HepG2 (cell line): ENCODE results near the gene GAS2L2. TPM values are rescaled to one million over a fixed set of nuclear protein-coding genes. Genes with fewer than 3 reads are reported as not detected.

Source experiments
- HMGA1 ChIP-seq: sonication (generic); formaldehyde crosslinking; conservative IDR thresholded peaks from 2 replicates; pipeline ENCODE4 v1.4.0; 2020; ENCODE audit warnings: missing genetic modification reagents
- NR3C1 ChIP-seq: sonication (generic); formaldehyde crosslinking; IDR thresholded peaks from 2 replicates; pipeline ENCODE4 v1.4.0; 2020; ENCODE audit warnings: missing genetic modification reagents
- RFXANK ChIP-seq: IDR thresholded peaks from 2 replicates; pipeline ENCODE4 v1.6.1; 2016
- ZNF331 ChIP-seq: sonication (generic); formaldehyde crosslinking; IDR thresholded peaks from 2 replicates; pipeline ENCODE4 v1.4.0; 2020; ENCODE audit warnings: missing genetic modification reagents
- ZNF333 ChIP-seq: sonication (generic); formaldehyde crosslinking; IDR thresholded peaks from 2 replicates; pipeline ENCODE4 v1.4.0; 2020; ENCODE audit warnings: mild to moderate bottlenecking, missing genetic modification reagents, borderline replicate concordance
- ZNF382 ChIP-seq: sonication (generic); formaldehyde crosslinking; IDR thresholded peaks from 2 replicates; pipeline ENCODE4 v1.5.0; 2020; ENCODE audit warnings: missing genetic modification reagents, mild to moderate bottlenecking, borderline replicate concordance
- ZNF432 ChIP-seq: sonication (generic); formaldehyde crosslinking; IDR thresholded peaks from 2 replicates; pipeline ENCODE4 v1.5.0; 2020; ENCODE audit warnings: missing genetic modification reagents, mild to moderate bottlenecking, borderline replicate concordance
- ZNF605 ChIP-seq: sonication (generic); formaldehyde crosslinking; IDR thresholded peaks from 2 replicates; pipeline ENCODE4 v1.8.0; 2022; ENCODE audit warnings: mild to moderate bottlenecking, missing genetic modification reagents
- ZNF720 ChIP-seq: sonication (generic); formaldehyde crosslinking; IDR thresholded peaks from 2 replicates; pipeline ENCODE4 v1.4.0; 2020; ENCODE audit warnings: missing genetic modification reagents
- ZNF883 ChIP-seq: sonication (generic); formaldehyde crosslinking; IDR thresholded peaks from 2 replicates; pipeline ENCODE4 v1.5.1; 2020; ENCODE audit warnings: mild to moderate bottlenecking, missing genetic modification reagents; ENCODE audit errors: not compliant biosample characterization
- polyA plus RNA-seq, 8 experiments: library from polyadenylated mRNA; depleted of rRNA in 3 of 8; stranded (reverse) in 7 of 8; unstranded in 1 of 8; fragments of >200 nt; fragmentation: Illumina TruSeq in 4 of 8; extraction: Trizol in 4 of 8; gene quantifications; 2 replicates each; pipeline versions ENCODE4 v1.2.1 to v1.2.3, GENCODE V29; 2011 to 2016; ENCODE audit warnings: low read depth in 4 of 8, missing spikeins in 1 of 8, mixed read lengths in 1 of 8; ENCODE audit not compliant: insufficient read depth in 1 of 8
- total RNA-seq, 5 experiments: library from RNA; depleted of rRNA; stranded (reverse); fragments of >200 nt; fragmentation: Illumina TruSeq; extraction: Trizol; gene quantifications; 2 replicates each; pipeline ENCODE4 v1.2.3, GENCODE V29; 2016; ENCODE audit warnings: low read depth in 1 of 5
- TF ChIP-seq, protein P1 (sequence below): IDR thresholded peaks from 2 replicates; pipeline ENCODE4 v1.6.1; 2016; ENCODE audit warnings: missing biosample characterization, missing genetic modification reagents, low read depth
- TF ChIP-seq, protein P2 (sequence below): sonication (generic); formaldehyde crosslinking; IDR thresholded peaks from 2 replicates; pipeline ENCODE4 v1.5.0; 2020; ENCODE audit warnings: mild to moderate bottlenecking, missing genetic modification reagents, moderate library complexity
- TF ChIP-seq, protein P3 (sequence below), 2 experiments: sonication (generic) in 1 of 2; formaldehyde crosslinking in 1 of 2; IDR thresholded peaks; 2 replicates each; pipeline versions ENCODE4 v1.5.1 to v1.6.1; 2011 to 2020; ENCODE audit warnings: borderline replicate concordance in 1 of 2, low read depth in 1 of 2, low read length in 1 of 2, mild to moderate bottlenecking in 1 of 2, missing genetic modification reagents in 1 of 2, moderate library complexity in 1 of 2
- TF ChIP-seq, protein P4 (sequence below): sonication (generic); formaldehyde crosslinking; IDR thresholded peaks from 2 replicates; pipeline ENCODE4 v1.4.0; 2020; ENCODE audit warnings: missing genetic modification reagents, mild to moderate bottlenecking, borderline replicate concordance
- TF ChIP-seq, protein P5 (sequence below): sonication (generic); formaldehyde crosslinking; IDR thresholded peaks from 2 replicates; pipeline ENCODE4 v1.8.1; 2023; ENCODE audit warnings: missing genetic modification reagents, inconsistent platforms, borderline replicate concordance

The GAS2L2 gene
- total and polyA plus RNA-seq, 2 of the 13 experiments (the other 11 are each of a cell fraction or from before 2014, with no cell fraction given), result not detected

DNA sequence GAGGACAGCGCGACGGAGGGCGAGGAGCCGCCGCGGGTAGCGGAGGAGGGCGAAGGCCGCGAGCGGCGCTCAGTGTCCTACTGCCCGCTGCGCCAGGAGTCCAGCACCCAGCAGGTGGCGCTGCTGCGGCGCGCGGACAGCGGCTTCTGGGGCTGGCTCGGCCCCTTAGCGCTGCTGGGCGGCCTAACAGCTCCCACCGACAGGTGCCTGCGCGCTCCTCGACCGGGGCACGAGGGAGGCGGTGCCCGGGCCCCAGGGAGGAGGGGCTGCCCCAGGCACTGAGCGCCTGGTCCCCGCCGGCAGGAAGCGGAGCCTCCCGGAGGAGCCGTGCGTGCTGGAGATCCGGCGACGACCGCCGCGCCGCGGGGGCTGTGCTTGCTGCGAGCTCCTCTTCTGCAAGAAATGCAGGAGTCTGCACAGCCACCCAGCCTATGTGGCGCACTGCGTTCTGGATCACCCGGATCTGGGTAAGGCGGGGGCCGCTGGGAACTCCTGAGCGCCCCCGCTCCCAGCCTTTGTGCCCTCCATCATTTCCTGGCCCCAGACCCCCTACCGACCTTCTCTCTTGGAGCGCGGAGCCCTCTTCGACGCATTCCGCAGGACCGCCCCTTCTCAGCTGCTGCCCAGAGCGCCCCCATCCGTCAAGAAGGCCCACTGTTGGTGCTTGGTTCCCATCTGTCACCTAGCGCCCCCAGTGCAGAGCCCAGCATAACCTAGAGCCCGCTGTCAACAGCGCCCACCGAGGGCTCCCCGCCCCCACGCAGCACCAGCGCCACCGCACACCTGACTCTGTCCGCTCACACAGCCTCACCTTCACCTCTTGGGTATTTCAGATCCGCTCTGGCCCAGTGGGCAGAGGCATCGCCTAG is 11.3 kb upstream of the GAS2L2 start (continued):
- TF ChIP-seq, protein P1, sequence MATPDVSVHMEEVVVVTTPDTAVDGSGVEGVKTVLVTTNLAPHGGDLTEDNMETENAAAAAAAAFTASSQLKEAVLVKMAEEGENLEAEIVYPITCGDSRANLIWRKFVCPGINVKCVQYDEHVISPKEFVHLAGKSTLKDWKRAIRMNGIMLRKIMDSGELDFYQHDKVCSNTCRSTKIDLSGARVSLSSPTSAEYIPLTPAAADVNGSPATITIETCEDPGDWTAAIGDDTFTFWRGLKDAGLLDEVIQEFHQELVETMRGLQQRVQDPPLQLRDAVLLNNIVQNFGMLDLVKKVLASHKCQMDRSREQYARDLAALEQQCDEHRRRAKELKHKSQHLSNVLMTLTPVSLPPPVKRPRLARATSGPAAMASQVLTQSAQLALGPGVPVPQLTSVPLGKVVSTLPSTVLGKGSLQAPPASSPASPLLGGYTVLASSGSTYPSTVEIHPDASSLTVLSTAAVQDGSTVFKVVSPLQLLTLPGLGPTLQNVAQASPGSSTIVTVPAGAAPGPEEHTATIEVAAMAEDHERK (CRISPR knock-in tag), result no peak
- TF ChIP-seq ZNF605, result no peak; the same call in 1 of the 2 replicates
- TF ChIP-seq, protein P2, sequence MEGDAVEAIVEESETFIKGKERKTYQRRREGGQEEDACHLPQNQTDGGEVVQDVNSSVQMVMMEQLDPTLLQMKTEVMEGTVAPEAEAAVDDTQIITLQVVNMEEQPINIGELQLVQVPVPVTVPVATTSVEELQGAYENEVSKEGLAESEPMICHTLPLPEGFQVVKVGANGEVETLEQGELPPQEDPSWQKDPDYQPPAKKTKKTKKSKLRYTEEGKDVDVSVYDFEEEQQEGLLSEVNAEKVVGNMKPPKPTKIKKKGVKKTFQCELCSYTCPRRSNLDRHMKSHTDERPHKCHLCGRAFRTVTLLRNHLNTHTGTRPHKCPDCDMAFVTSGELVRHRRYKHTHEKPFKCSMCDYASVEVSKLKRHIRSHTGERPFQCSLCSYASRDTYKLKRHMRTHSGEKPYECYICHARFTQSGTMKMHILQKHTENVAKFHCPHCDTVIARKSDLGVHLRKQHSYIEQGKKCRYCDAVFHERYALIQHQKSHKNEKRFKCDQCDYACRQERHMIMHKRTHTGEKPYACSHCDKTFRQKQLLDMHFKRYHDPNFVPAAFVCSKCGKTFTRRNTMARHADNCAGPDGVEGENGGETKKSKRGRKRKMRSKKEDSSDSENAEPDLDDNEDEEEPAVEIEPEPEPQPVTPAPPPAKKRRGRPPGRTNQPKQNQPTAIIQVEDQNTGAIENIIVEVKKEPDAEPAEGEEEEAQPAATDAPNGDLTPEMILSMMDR (CRISPR knock-in tag), result peak; percentile 97
- no peak for TF ChIP-seq ZNF382
- TF ChIP-seq ZNF333 (CRISPR knock-in tag), result no peak
- TF ChIP-seq, protein P3, sequence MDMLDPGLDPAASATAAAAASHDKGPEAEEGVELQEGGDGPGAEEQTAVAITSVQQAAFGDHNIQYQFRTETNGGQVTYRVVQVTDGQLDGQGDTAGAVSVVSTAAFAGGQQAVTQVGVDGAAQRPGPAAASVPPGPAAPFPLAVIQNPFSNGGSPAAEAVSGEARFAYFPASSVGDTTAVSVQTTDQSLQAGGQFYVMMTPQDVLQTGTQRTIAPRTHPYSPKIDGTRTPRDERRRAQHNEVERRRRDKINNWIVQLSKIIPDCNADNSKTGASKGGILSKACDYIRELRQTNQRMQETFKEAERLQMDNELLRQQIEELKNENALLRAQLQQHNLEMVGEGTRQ (IDR thresholded peaks at IDR 0.05; ENCODE audit: low read depth, low read length), result no peak
- TF ChIP-seq, protein P3 (CRISPR knock-in tag; IDR thresholded peaks at IDR 0.05; ENCODE audit: borderline replicate concordance), result no peak; the same call in 1 of the 2 replicates
- no peak for TF ChIP-seq ZNF432 (CRISPR knock-in tag)
- TF ChIP-seq RFXANK (CRISPR knock-in tag), result no peak
- TF ChIP-seq, protein P4, sequence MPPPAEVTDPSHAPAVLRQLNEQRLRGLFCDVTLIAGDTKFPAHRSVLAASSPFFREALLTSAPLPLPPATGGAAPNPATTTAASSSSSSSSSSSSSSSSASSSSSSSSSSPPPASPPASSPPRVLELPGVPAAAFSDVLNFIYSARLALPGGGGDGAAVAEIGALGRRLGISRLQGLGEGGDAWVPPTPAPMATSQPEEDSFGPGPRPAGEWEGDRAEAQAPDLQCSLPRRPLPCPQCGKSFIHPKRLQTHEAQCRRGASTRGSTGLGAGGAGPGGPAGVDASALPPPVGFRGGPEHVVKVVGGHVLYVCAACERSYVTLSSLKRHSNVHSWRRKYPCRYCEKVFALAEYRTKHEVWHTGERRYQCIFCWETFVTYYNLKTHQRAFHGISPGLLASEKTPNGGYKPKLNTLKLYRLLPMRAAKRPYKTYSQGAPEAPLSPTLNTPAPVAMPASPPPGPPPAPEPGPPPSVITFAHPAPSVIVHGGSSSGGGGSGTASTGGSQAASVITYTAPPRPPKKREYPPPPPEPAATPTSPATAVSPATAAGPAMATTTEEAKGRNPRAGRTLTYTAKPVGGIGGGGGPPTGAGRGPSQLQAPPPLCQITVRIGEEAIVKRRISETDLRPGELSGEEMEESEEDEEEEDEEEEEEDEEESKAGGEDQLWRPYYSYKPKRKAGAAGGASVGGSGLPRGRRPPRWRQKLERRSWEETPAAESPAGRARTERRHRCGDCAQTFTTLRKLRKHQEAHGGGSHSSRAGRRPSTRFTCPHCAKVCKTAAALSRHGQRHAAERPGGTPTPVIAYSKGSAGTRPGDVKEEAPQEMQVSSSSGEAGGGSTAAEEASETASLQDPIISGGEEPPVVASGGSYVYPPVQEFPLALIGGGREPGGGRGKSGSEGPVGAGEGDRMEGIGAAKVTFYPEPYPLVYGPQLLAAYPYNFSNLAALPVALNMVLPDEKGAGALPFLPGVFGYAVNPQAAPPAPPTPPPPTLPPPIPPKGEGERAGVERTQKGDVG (CRISPR knock-in tag), result no peak
- TF ChIP-seq NR3C1, result no peak
- TF ChIP-seq, protein P5, sequence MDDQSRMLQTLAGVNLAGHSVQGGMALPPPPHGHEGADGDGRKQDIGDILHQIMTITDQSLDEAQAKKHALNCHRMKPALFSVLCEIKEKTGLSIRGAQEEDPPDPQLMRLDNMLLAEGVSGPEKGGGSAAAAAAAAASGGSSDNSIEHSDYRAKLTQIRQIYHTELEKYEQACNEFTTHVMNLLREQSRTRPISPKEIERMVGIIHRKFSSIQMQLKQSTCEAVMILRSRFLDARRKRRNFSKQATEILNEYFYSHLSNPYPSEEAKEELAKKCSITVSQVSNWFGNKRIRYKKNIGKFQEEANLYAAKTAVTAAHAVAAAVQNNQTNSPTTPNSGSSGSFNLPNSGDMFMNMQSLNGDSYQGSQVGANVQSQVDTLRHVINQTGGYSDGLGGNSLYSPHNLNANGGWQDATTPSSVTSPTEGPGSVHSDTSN (CRISPR knock-in tag), result no peak
- TF ChIP-seq ZNF883 (CRISPR knock-in tag), result no peak
- no peak for TF ChIP-seq ZNF720 (CRISPR knock-in tag)
- TF ChIP-seq ZNF331 (CRISPR knock-in tag), result peak; percentile 86; the same call in 1 of the 2 replicates
- no peak for TF ChIP-seq HMGA1 (CRISPR knock-in tag)
